Testis (tissue), 3 donors: ENCODE measurements around the gene ZNF70. TPM values are rescaled to one million over a fixed set of nuclear protein-coding genes. Genes with fewer than 3 reads are reported as not detected.

Experiments
- DNase-seq: peaks from one replicate; pipeline ENCODE4 v3.0.0-alpha.2; 2019
- H3K27ac ChIP-seq, 2 donors: fragments of 200-600 bp; sonication (generic); one replicate each; pipeline ENCODE4 v1.5.1; 2019
- H3K27me3 ChIP-seq: fragments of 200-600 bp; sonication (generic); one replicate; pipeline ENCODE4 v1.5.1; 2019
- H3K36me3 ChIP-seq: fragments of 200-600 bp; sonication (generic); one replicate; pipeline ENCODE4 v1.5.1; 2017; ENCODE audit warnings: low read depth; ENCODE audit errors: missing control alignments
- H3K4me1 ChIP-seq: fragments of 200-600 bp; sonication (generic); one replicate; pipeline ENCODE4 v1.5.1; 2019
- H3K4me3 ChIP-seq, 2 donors: fragments of 200-600 bp; sonication (generic); one replicate each; pipeline ENCODE4 v1.5.1; 2017 to 2019
- H3K9me3 ChIP-seq: fragments of 200-600 bp; sonication (generic); one replicate; pipeline ENCODE4 v1.5.1; 2017
- POLR2A ChIP-seq: fragments of 450-650 bp; IDR thresholded peaks from one replicate; pipeline ENCODE4 v1.6.1; 2017; ENCODE audit warnings: antibody characterized with exemption, mild to moderate bottlenecking, moderate library complexity
- WGBS, 2 donors: methylation state at CpG; one replicate each; pipeline ENCODE4 v1.1.5; 2018; 5-methylcytosine and 5-hydroxymethylcytosine counted together
- intact Hi-C: fragments of 100-400 bp; cut with DNase I; formaldehyde crosslinking; loops from one replicate; pipeline ENCODE4 v1.15.1; 2023; ENCODE audit warnings: low total_unique reads
- polyA plus RNA-seq: library from polyadenylated mRNA; stranded (reverse); fragments of 350-450 nt; fragmentation: Illumina TruSeq; extraction: RNeasy Lipid Tissue Mini Kit (QIAGEN cat#74804); gene quantifications from one replicate; pipeline ENCODE4 v1.2.3, GENCODE V29; 2014; ENCODE audit warnings: low read depth, low replicate concordance; ENCODE audit not compliant: insufficient read depth
- total RNA-seq, 2 donors: library from RNA; depleted of rRNA; stranded (reverse); fragments of >200 nt; gene quantifications; one replicate each; pipeline ENCODE4 v1.2.3, GENCODE V29; 2016
- TF ChIP-seq, protein P1 (sequence below), 3 experiments: fragments of 450-650 bp in 2 of 3; fragments of 200-600 bp in 1 of 3; sonication (generic) in 1 of 3; IDR thresholded peaks; one replicate each; pipeline ENCODE4 v1.5.1; 2016 to 2019; ENCODE audit warnings: antibody characterized with exemption in 3 of 3, mild to moderate bottlenecking in 2 of 3, moderate library complexity in 1 of 3

The ZNF70 gene
- total and polyA plus RNA-seq, 3 donors from 2014 or later = 2.9 to 8.7 (median 7.2) TPM

DNA sequence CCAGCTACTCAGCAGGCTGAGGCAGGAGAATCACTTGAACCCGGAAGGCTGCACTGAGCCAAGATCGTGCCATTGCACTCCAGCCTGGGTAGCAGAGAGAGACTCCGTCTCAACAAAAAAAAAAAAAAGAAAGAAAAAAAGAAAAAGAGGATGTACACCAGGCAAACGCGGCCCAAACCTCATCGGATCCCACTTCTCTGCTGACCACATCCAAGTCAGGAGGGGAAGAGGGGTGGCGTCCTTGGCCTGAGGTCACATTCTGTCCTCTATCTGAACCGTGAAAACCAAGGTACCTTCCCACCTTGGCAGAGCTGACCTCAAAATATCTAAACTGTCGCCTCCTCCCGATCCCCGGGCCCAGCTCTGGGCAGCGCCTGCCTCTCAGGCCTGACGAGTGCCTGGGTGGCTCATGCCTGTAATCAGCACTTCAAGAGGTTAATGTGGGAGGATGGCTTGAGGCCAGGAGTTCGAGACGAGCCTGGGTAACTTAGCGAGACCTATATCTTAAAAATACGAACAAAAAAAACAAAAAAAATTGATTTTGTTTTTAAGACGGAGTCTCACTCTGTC, 35.0 kb downstream of the ZNF70 start:
- TF ChIP-seq POLR2A = no peak
- TF ChIP-seq, protein P1, sequence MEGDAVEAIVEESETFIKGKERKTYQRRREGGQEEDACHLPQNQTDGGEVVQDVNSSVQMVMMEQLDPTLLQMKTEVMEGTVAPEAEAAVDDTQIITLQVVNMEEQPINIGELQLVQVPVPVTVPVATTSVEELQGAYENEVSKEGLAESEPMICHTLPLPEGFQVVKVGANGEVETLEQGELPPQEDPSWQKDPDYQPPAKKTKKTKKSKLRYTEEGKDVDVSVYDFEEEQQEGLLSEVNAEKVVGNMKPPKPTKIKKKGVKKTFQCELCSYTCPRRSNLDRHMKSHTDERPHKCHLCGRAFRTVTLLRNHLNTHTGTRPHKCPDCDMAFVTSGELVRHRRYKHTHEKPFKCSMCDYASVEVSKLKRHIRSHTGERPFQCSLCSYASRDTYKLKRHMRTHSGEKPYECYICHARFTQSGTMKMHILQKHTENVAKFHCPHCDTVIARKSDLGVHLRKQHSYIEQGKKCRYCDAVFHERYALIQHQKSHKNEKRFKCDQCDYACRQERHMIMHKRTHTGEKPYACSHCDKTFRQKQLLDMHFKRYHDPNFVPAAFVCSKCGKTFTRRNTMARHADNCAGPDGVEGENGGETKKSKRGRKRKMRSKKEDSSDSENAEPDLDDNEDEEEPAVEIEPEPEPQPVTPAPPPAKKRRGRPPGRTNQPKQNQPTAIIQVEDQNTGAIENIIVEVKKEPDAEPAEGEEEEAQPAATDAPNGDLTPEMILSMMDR (IDR thresholded peaks at IDR 0.05) = no peak

DNA sequence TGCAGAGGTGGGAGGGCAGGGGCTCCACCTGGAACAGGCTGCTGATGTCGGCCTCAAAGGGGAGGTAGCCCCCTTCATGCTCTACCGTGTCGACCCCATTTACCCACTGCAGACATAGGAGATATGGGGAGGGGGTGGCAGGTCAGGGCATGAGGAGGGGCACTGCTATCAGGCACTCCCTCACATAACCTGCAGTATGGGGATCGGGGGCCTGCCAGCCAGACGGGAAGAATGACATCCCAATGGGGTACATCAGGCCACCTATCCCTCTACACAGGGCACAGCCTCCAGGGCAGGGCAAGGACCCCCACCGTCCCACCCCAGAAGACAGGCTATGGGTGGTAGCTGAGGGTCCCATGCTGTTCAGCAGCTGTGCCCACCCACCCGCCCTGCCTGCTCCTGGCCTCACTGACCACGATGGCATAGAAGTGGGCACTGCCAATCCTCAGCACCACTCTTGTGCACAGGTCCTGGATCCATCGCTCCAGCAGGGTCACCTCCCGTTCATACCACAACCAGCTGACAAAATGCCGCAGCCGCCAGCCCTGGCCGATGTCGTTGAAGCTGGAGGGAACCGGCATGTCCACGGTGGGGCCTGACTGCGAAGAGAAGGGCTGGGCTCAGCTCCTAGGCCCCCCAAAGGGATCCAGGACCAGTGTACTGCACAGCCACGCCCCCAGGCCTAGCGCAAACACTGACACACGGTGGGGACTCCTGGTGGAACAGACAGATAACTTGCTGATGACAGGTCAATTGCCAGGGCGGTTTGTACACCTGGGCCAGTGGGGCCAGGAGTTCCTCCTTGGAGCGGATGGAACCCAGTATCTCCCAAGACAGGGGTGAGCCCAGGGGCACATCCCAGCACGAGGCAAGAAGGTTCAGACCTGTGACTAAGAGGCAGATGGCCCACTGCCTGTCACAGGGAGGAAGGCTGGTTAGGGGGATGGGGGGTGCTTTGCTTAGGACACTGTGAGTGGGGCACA, 36.0 kb downstream of the ZNF70 start:
- no peak for DNase-seq
- no peaks in the 10 kb centered on the region for H3K36me3 ChIP-seq
- H3K27ac ChIP-seq = no peak overlapping the region
- intact Hi-C loops = no loop called here
- H3K4me1 ChIP-seq = no peaks in the 10 kb centered on the region
- H3K4me3 ChIP-seq = no peak overlapping the region
- TF ChIP-seq, protein P1 (IDR thresholded peaks at IDR 0.05) = no peak
- TF ChIP-seq POLR2A = no peak
- H3K9me3 ChIP-seq = no peaks in the 10 kb centered on the region
- H3K27me3 ChIP-seq = no peaks in the 10 kb centered on the region
- 91 to 93% methylated on average over 4 to 23 of the region's 23 CpGs for WGBS, 2 donors

More for the DNA sequence above, 35.0 kb downstream of the ZNF70 start:
- Histone ChIP-seq H3K4me1 (no peaks in the 10 kb centered on the region), H3K27me3 (no peaks in the 10 kb centered on the region), H3K4me3 (peak overlapping the region in 1 of 2 donors; percentile 76), H3K36me3 (no peaks in the 10 kb centered on the region), H3K9me3 (no peaks in the 10 kb centered on the region), H3K27ac (no peak overlapping the region)
- intact Hi-C loops = no loop called here
- no peak for DNase-seq
- WGBS, 2 donors = 49 to 60% methylated on average over 18 of the region's 18 CpGs

DNA sequence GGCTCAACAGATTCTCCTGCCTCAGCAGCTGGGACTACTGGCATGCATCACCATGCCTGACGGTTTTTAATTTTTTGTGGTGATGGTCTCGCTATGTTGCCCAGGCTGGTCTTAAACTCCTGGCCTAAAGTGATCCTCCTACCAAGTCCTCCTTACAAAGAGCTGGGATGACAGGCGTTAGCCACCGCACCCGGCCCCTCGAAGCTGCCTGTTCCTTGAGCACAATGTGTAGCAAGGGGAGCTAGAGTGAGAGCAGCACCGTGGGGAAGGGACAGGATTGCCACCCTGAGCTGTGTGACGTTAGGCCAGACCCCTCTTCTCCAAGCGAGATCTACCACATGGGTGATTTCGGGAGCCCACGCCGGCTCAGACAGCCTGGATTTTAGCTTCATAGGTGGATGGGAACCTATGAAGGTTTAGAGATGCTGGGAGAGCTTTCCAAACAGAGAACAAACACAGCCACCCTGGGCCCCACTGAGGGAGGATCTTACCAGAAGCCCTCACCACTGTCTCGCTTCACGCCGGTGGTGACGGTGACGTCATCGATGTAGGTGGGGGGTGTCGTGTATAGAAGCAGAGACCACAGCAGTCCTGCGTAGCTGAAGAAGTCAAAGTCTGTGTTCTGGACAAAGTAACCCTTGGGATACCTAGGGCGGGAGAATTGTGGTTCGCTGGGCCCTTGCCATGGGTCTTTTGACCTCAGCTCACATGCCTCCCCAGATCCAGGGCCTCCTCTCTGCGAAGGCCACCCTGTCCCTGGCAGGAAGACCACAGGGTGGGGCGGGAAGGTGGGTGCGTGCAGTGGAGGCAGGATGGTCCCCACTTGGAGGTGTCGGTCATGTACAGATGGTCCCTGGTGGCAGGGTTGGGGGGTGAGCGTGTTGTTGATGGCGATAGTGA, 37.0 kb downstream of the ZNF70 start:
- TF ChIP-seq POLR2A = no peak
- TF ChIP-seq, protein P1 (IDR thresholded peaks at IDR 0.05) = no peak
- H3K27me3 ChIP-seq = no peaks in the 10 kb centered on the region
- no peaks in the 10 kb centered on the region for H3K4me1 ChIP-seq
- DNase-seq = no peak
- H3K27ac ChIP-seq = no peak overlapping the region
- intact Hi-C loops = no loop called here
- no peak overlapping the region for H3K4me3 ChIP-seq
- no peaks in the 10 kb centered on the region for H3K36me3 ChIP-seq
- H3K9me3 ChIP-seq = no peaks in the 10 kb centered on the region
- 88 to 94% methylated on average over 20 to 28 of the region's 28 CpGs for WGBS, 2 donors

DNA sequence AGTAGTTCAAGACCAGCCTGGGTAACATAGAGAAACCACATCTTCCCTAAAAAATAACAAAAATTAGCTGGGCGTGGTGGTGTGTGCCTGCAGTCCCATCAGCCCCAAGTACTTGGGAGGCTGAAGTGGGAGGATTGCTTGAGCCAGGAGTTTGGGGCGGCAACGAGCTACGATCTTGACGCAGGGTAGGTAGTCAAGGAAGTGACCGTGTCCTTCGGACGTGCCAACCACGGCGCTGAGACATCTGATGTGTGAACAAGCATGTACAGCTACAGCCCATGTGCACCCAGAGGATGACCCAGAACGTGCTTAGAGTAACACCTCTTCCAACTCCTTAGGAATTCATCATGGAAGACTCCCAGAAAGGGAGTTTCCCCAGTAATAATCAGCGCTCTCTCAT, 38.7 kb downstream of the ZNF70 start:
- no peak for DNase-seq
- H3K4me3 ChIP-seq = no peak overlapping the region
- no peaks in the 10 kb centered on the region for H3K4me1 ChIP-seq
- TF ChIP-seq POLR2A = no peak
- TF ChIP-seq, protein P1 (IDR thresholded peaks at IDR 0.05) = no peak
- 92 to 95% methylated on average over 11 to 12 of the region's 12 CpGs for WGBS, 2 donors
- H3K27ac ChIP-seq = no peak overlapping the region
- H3K36me3 ChIP-seq = no peaks in the 10 kb centered on the region
- H3K27me3 ChIP-seq = no peaks in the 10 kb centered on the region
- intact Hi-C loops = no loop called here
- H3K9me3 ChIP-seq = no peaks in the 10 kb centered on the region
